ENCODE data around the gene NDUFC2. TPM values are rescaled to one million over a fixed set of nuclear protein-coding genes. Genes with fewer than 3 reads are reported as not detected.
"Not testable (repeated sequence)": the region's sequence is repeated elsewhere in the genome, so short reads cannot be mapped to it uniquely, and the experiment has no call there.

The NDUFC2 gene
- total RNA-seq, 1 donor from 2014 or later = 135 TPM

DNA sequence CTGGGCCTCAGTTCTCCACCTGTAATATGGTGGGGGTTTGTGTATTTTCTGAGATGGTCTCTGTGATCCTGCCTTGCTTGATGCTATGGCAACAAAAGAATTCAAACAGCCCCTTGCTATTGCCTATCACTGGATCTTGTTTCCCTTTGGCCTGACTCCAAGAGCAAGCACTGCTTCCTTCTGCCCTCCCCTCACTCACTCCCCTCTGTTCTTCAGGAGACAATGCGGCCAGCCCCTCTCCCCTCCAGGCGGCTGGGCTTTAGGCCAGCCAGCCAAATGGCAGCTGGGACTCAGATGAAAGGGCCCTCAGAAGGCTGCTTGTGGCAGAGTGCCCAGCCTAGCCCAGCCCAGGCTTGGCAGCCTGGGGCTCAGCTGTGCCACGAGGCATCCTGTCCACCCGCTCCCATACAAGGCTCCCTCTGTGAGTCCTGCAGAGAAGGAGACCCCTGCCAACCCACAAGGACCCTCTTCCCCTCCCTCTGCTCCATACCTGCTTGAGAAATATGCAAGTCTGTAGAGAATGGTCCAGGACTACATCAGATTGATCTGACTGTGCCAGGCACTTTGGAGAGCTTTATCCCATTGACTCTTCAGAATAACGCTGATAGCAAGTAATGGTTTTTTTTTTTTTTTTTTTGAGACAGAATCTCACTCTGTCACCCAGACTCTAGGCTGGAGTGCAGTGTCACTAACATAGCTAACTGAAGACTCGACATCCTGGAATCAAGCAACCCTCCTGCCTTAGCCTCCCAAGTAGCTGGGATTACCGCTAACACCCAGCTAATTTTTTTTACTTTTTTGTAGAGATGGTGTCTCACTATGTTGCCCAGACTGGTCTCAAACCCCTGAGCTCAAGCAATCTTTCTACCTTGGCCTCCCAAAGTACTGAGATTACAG lies 49.0 kb downstream of the NDUFC2 start:
- peak; percentile 98 for DNase-seq

- DNase-seq = not testable (repeated sequence)
Measured at GRCh38 chr11:78028423-78028822, 51.2 kb downstream of the NDUFC2 start.

DNA sequence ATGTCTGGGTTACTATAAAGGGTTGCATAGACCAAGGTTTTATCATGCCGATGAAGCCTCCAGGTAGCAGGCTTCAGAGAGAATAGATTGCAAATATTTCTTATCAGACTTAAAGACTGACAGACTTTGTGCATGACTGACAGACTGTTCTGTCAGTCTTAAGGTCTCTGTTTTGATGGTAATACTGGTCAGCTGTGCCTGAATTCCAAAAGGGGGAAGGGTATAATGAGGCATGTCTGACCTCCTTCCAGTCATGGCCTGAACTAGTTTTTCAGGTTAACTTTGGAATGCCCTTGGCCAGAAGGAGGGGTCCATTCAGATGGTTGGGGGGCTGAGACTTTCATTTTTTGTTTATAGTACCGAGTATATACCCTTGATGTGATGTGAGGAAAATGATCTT lies 51.9 kb downstream of the NDUFC2 start:
- no peak for DNase-seq

DNA sequence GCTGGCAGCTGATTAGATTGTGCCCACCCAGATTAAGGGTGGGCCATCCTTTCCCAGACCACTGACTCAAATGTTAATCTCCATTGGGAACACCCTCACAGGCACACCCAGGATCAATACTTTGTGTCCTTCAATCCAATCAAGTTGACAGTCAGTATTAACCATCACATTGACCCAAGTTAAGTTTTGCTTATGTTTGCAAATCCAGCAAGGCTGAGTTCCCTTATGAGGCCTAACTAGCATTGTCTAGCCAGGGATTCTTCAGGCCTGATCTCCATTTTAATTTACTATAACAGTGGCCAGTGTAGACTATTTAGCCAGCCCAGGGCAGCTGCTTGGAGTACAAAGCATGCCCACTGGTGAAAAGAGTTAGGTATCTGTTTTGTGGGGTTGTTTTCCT lies 54.3 kb downstream of the NDUFC2 start:
- DNase-seq = no peak

- no peak for DNase-seq
Measured at GRCh38 chr11:78023426-78023825, 56.2 kb downstream of the NDUFC2 start.

DNA sequence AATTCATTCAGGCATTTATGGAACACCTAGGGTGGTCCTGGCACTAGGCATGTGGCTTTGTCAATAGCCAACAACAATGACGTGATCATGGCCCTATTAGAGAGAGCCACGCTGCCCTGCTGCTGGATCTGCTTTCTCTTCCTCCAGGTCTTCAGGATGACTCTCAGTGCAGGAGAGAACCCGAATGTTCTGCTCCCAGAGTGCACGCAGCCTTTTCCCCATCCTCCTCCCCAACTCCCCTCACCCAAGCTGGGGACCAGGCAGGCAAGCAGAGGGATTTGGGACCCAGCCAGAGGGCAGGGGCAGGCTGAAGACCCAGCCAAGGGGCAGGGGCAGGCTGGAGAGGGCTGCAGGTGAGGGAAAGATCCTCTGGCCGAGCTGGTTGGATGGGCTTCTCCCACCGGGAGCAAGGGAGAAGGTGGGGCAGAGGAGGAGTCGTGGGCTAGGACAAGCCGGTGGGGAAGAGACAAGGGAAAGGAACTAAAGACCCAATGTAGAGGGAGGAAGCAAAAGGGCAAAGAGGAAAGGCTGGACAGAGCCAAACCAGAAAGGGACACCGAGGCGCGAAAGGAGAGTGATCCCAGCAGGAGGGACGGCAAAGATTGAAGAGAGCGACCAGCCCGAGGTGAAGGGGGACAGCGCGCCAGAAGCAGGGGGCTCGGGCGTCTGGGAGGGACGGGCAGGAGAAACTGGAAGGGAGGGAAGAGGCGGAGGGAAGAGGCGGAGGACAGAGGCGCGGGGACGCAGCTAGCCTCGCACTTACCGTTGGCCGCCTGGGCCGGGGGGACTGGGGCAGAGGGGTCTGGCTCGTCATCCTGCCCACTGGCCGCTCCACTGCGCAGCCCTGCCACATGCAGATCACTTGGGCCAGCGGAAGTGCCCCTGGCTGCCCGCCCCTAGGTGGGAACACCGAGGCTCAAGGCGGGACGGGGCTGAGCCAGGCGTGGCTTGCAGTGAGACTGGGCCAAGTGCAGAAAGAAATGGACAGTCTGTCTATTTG lies 57.0 kb downstream of the NDUFC2 start, which contains the start of gene KCTD14:
KCTD14 (minus strand) TSS at position 880 of the 1,000 bp plus-strand sequence; CDS start at position 853, 27 bp downstream.
- peak; percentile 73 for DNase-seq

DNA sequence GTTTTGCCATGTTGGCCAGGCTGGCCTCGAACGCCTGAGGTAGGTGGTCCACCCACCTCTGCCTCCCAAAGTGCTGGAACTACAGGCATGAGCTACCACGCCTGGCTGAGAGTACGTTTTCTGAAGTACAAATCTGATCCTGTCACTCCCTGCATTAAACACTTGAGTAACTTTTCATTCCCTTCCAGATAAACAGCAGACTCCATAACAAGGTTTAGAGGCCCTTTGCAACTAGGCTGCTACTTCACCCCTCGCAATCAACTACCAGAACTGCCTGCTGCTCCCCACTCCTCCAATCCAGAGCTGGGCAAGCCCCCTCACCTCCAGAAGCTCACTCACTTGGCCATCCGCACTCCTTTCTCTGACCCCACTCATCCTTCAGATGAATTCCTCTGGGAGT lies 58.1 kb downstream of the NDUFC2 start:
- no peak for DNase-seq

- no peak for DNase-seq
Measured at GRCh38 chr11:78020246-78020645, 59.4 kb downstream of the NDUFC2 start.

GRCh38 chr11:78019808-78020207 lies 59.9 kb downstream of the NDUFC2 start:
- no peak for DNase-seq

Other genes starting within 250 kb of the NDUFC2 start
- gene INTS4, start 85.2 kb downstream of the NDUFC2 start, total RNA-seq = 48.1 TPM
- 2.9 TPM for gene KCTD14, start 56.6 kb downstream of the NDUFC2 start, total RNA-seq
- 2.1 TPM for gene THRSP, start 16.0 kb downstream of the NDUFC2 start, total RNA-seq
- gene ALG8, start 59.8 kb upstream of the NDUFC2 start, total RNA-seq = 17.8 TPM
- 4.1 TPM for gene KCTD21, start 108.8 kb upstream of the NDUFC2 start, total RNA-seq
- gene USP35, start 109.1 kb upstream of the NDUFC2 start, total RNA-seq = 8.2 TPM